Parathyroid adenoma (tissue), 2 donors: ENCODE data around the gene KNCN.

Experiments
- H2AFZ ChIP-seq: fragments of 300-600 bp; sonication (generic); one replicate; pipeline ENCODE4 v1.7.0; 2017; ENCODE audit warnings: antibody characterized with exemption, mild to moderate bottlenecking
- H3K27ac ChIP-seq: fragments of 300-600 bp; sonication (generic); one replicate; pipeline ENCODE4 v1.7.0; 2017
- H3K27me3 ChIP-seq: fragments of 300-600 bp; sonication (generic); one replicate; pipeline ENCODE4 v1.7.0; 2017; ENCODE audit warnings: low read length; ENCODE audit not compliant: control insufficient read depth, insufficient read depth
- H3K36me3 ChIP-seq: fragments of 300-600 bp; sonication (generic); one replicate; pipeline ENCODE4 v1.7.0; 2017; ENCODE audit warnings: low read length; ENCODE audit not compliant: control insufficient read depth, insufficient read depth
- H3K4me1 ChIP-seq: fragments of 300-600 bp; sonication (generic); one replicate; pipeline ENCODE4 v1.7.0; 2017; ENCODE audit warnings: control low read depth
- H3K4me2 ChIP-seq: fragments of 300-600 bp; sonication (generic); one replicate; pipeline ENCODE4 v1.7.0; 2017; ENCODE audit warnings: low read length
- H3K4me3 ChIP-seq: fragments of 300-600 bp; sonication (generic); one replicate; pipeline ENCODE4 v1.7.0; 2017; ENCODE audit warnings: low read depth, low read length
- H3K79me2 ChIP-seq: fragments of 300-600 bp; sonication (generic); one replicate; pipeline ENCODE4 v1.7.0; 2017; ENCODE audit warnings: control low read depth
- H3K9ac ChIP-seq: fragments of 300-600 bp; sonication (generic); one replicate; pipeline ENCODE4 v1.7.0; 2017; ENCODE audit warnings: mild to moderate bottlenecking
- H3K9me3 ChIP-seq: fragments of 300-600 bp; sonication (generic); one replicate; pipeline ENCODE4 v1.7.0; 2017; ENCODE audit warnings: low read length; ENCODE audit not compliant: control insufficient read depth
- CTCF ChIP-seq: fragments of 300-600 bp; sonication (generic); IDR thresholded peaks from one replicate; pipeline ENCODE4 v1.7.0; 2017; ENCODE audit warnings: antibody characterized with exemption, mild to moderate bottlenecking
- donor health status: primary hyperparathyroidism.

Gene KNCN

GRCh38 chr1:46547481-46548383 lies 3.7 kb downstream of the KNCN start:
- H3K4me1 ChIP-seq, result no peaks in the 10 kb centered on the region
- no peak overlapping the region for H3K9ac ChIP-seq
- no peaks in the 10 kb centered on the region for H3K27me3 ChIP-seq
- H3K27ac ChIP-seq, result no peak overlapping the region
- no peaks in the 10 kb centered on the region for H3K79me2 ChIP-seq
- no peak overlapping the region for H2AFZ ChIP-seq
- no peak overlapping the region for H3K4me3 ChIP-seq
- H3K9me3 ChIP-seq, result no peaks in the 10 kb centered on the region
- no peak for TF ChIP-seq CTCF
- H3K4me2 ChIP-seq, result no peak overlapping the region
- H3K36me3 ChIP-seq, result no peaks in the 10 kb centered on the region

- TF ChIP-seq CTCF, result no peak
- no peaks in the 10 kb centered on the region for H3K27me3 ChIP-seq
- no peaks in the 10 kb centered on the region for H3K9me3 ChIP-seq
- no peak overlapping the region for H2AFZ ChIP-seq
- H3K79me2 ChIP-seq, result no peaks in the 10 kb centered on the region
- no peaks in the 10 kb centered on the region for H3K4me1 ChIP-seq
- no peak overlapping the region for H3K27ac ChIP-seq
- no peak overlapping the region for H3K4me2 ChIP-seq
- no peak overlapping the region for H3K4me3 ChIP-seq
- H3K36me3 ChIP-seq, result no peaks in the 10 kb centered on the region
- H3K9ac ChIP-seq, result no peak overlapping the region
These were observed 5.2 kb downstream of the KNCN start for GRCh38 chr1:46546210-46546609.

- Histone ChIP-seq H3K79me2 (no peaks in the 10 kb centered on the region), H3K4me3 (no peak overlapping the region), H3K4me1 (no peaks in the 10 kb centered on the region), H2AFZ (no peak overlapping the region), H3K27me3 (no peaks in the 10 kb centered on the region), H3K9me3 (no peaks in the 10 kb centered on the region), H3K27ac (no peak overlapping the region), H3K4me2 (no peak overlapping the region), H3K9ac (no peak overlapping the region), H3K36me3 (no peaks in the 10 kb centered on the region)
- no peak for TF ChIP-seq CTCF
These were observed 5.7 kb downstream of the KNCN start for GRCh38 chr1:46545784-46546183.

GRCh38 chr1:46544561-46545240 lies 6.7 kb downstream of the KNCN start:
- Histone ChIP-seq H3K27me3 (no peaks in the 10 kb centered on the region), H3K9me3 (no peaks in the 10 kb centered on the region), H3K79me2 (no peaks in the 10 kb centered on the region), H3K9ac (no peak overlapping the region), H3K27ac (no peak overlapping the region), H3K4me2 (no peak overlapping the region), H3K4me1 (no peaks in the 10 kb centered on the region), H2AFZ (no peak overlapping the region), H3K36me3 (no peaks in the 10 kb centered on the region), H3K4me3 (no peak overlapping the region)
- no peak for TF ChIP-seq CTCF
